Neural cell (in vitro differentiated cells): ENCODE results near the gene STAT3. TPM values are rescaled to one million over a fixed set of nuclear protein-coding genes. Genes with fewer than 3 reads are reported as not detected.

ENCODE experiments used
- H2AFZ ChIP-seq: fragments of 200-600, 300-800 bp; sonication (generic), shearing (Covaris generic); 2 replicates; pipeline ENCODE4 v1.6.0; 2014; ENCODE audit warnings: low read depth, mild to moderate bottlenecking, antibody characterized with exemption, low read length, moderate library complexity
- H3F3A ChIP-seq: fragments of 200-600 bp; shearing (Covaris generic); 2 replicates; pipeline ENCODE4 v1.6.1; 2016; ENCODE audit warnings: mild to moderate bottlenecking, moderate library complexity, mixed read lengths, antibody characterized with exemption, low read length; ENCODE audit not compliant: insufficient read depth, poor library complexity, severe bottlenecking
- H3K27ac ChIP-seq: fragments of 200-600, 300-800 bp; sonication (generic), shearing (Covaris generic); 2 replicates; pipeline ENCODE4 v1.5.1; 2014; ENCODE audit warnings: mild to moderate bottlenecking, low read length, moderate library complexity
- H3K27me3 ChIP-seq: fragments of 300-800, 200-600 bp; sonication (generic), shearing (Covaris generic); 2 replicates; pipeline ENCODE4 v1.6.0; 2014; ENCODE audit warnings: mild to moderate bottlenecking, low read depth, low read length, moderate library complexity; ENCODE audit not compliant: insufficient read depth
- H3K36me3 ChIP-seq: fragments of 300-800, 200-600 bp; sonication (generic), shearing (Covaris generic); 2 replicates; pipeline ENCODE4 v1.5.1; 2014; ENCODE audit warnings: mild to moderate bottlenecking, antibody characterized with exemption, low read length, moderate library complexity; ENCODE audit not compliant: insufficient read depth
- H3K4me2 ChIP-seq: fragments of 300-800, 200-600 bp; sonication (generic), shearing (Covaris generic); 2 replicates; pipeline ENCODE4 v1.6.0; 2014; ENCODE audit warnings: mild to moderate bottlenecking, low read length
- H3K4me3 ChIP-seq: fragments of 300-800, 200-600 bp; sonication (generic), shearing (Covaris generic); 2 replicates; pipeline ENCODE4 v1.5.1; 2014; ENCODE audit warnings: mild to moderate bottlenecking, low read length, moderate library complexity
- H3K79me2 ChIP-seq: fragments of 200-600 bp; shearing (Covaris generic); replicated peaks from 2 replicates; pipeline ENCODE4 v1.6.0; 2014; ENCODE audit warnings: mild to moderate bottlenecking, low read length, moderate library complexity; ENCODE audit not compliant: insufficient read depth
- H3K9ac ChIP-seq: fragments of 300-800, 200-600 bp; sonication (generic), shearing (Covaris generic); 2 replicates; pipeline ENCODE4 v1.6.1; 2016; ENCODE audit warnings: mild to moderate bottlenecking, low read length, mixed read lengths
- H3K9me2 ChIP-seq: fragments of 200-600 bp; shearing (Covaris generic); 2 replicates; pipeline ENCODE4 v1.6.1; 2016; ENCODE audit warnings: mild to moderate bottlenecking, low read length, mixed read lengths; ENCODE audit not compliant: insufficient read depth
- H3K9me3 ChIP-seq: fragments of 200-600, 300-800 bp; sonication (generic), shearing (Covaris generic); 2 replicates; pipeline ENCODE4 v1.6.1; 2016; ENCODE audit warnings: mild to moderate bottlenecking, mixed run types, low read length, moderate library complexity, mixed read lengths
- H4K20me1 ChIP-seq: fragments of 200-600 bp; shearing (Covaris generic); 2 replicates; pipeline ENCODE4 v1.6.1; 2016; ENCODE audit warnings: mild to moderate bottlenecking, mixed run types; ENCODE audit not compliant: insufficient read depth
- CTCF ChIP-seq: fragments of 450-650 bp; IDR thresholded peaks from 2 replicates; pipeline ENCODE4 v1.5.1; 2014; ENCODE audit warnings: antibody characterized with exemption, mild to moderate bottlenecking, moderate library complexity; ENCODE audit not compliant: poor library complexity, severe bottlenecking
- EP300 ChIP-seq: fragments of 450-650 bp; conservative IDR thresholded peaks from 2 replicates; pipeline ENCODE4 v1.6.1; 2014; ENCODE audit warnings: antibody characterized with exemption, mild to moderate bottlenecking, moderate library complexity; ENCODE audit not compliant: poor library complexity, severe bottlenecking
- EZH2 ChIP-seq: fragments of 200-600, 300-800 bp; shearing (Covaris generic), sonication (generic); IDR thresholded peaks from 2 replicates; pipeline ENCODE4 v1.6.1; 2014; ENCODE audit warnings: antibody characterized with exemption, low read length, borderline replicate concordance, mild to moderate bottlenecking; ENCODE audit not compliant: insufficient read depth, poor library complexity, severe bottlenecking
- MXI1 ChIP-seq: fragments of 450-650 bp; conservative IDR thresholded peaks from 2 replicates; pipeline ENCODE4 v1.6.1; 2014; ENCODE audit warnings: antibody characterized with exemption, mild to moderate bottlenecking; ENCODE audit not compliant: poor library complexity, severe bottlenecking
- POLR2AphosphoS5 ChIP-seq: IDR thresholded peaks from 2 replicates; pipeline ENCODE4 v1.6.1; 2012
- RAD21 ChIP-seq: fragments of 450-650 bp; conservative IDR thresholded peaks from 2 replicates; pipeline ENCODE4 v1.6.1; 2014; ENCODE audit warnings: antibody characterized with exemption, mild to moderate bottlenecking, moderate library complexity
- SMC3 ChIP-seq: fragments of 450-650 bp; conservative IDR thresholded peaks from 2 replicates; pipeline ENCODE4 v1.6.1; 2014; ENCODE audit warnings: antibody characterized with exemption, mild to moderate bottlenecking, moderate library complexity; ENCODE audit not compliant: poor library complexity
- TAF1 ChIP-seq: IDR thresholded peaks from 2 replicates; pipeline ENCODE4 v1.6.1; 2012; ENCODE audit warnings: low read depth
- polyA plus RNA-seq: library from polyadenylated mRNA; depleted of rRNA; stranded (reverse); fragments of >200 nt; gene quantifications from 2 replicates; pipeline ENCODE4 v1.2.3, GENCODE V29; 2014
- TF ChIP-seq, protein P1 (sequence below): IDR thresholded peaks from 2 replicates; pipeline ENCODE4 v1.6.1; 2012; ENCODE audit warnings: borderline replicate concordance

The STAT3 gene
- polyA plus RNA-seq, 1 donor from 2014 or later: 24.2 TPM

- no peaks in the 10 kb centered on the region for H3F3A ChIP-seq
- no peaks in the 10 kb centered on the region for H3K9me3 ChIP-seq
- TF ChIP-seq, protein P1, sequence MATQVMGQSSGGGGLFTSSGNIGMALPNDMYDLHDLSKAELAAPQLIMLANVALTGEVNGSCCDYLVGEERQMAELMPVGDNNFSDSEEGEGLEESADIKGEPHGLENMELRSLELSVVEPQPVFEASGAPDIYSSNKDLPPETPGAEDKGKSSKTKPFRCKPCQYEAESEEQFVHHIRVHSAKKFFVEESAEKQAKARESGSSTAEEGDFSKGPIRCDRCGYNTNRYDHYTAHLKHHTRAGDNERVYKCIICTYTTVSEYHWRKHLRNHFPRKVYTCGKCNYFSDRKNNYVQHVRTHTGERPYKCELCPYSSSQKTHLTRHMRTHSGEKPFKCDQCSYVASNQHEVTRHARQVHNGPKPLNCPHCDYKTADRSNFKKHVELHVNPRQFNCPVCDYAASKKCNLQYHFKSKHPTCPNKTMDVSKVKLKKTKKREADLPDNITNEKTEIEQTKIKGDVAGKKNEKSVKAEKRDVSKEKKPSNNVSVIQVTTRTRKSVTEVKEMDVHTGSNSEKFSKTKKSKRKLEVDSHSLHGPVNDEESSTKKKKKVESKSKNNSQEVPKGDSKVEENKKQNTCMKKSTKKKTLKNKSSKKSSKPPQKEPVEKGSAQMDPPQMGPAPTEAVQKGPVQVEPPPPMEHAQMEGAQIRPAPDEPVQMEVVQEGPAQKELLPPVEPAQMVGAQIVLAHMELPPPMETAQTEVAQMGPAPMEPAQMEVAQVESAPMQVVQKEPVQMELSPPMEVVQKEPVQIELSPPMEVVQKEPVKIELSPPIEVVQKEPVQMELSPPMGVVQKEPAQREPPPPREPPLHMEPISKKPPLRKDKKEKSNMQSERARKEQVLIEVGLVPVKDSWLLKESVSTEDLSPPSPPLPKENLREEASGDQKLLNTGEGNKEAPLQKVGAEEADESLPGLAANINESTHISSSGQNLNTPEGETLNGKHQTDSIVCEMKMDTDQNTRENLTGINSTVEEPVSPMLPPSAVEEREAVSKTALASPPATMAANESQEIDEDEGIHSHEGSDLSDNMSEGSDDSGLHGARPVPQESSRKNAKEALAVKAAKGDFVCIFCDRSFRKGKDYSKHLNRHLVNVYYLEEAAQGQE: no peak
- no peak for TF ChIP-seq EZH2
- no peak for TF ChIP-seq EP300
- no peak for TF ChIP-seq MXI1
- no peak for TF ChIP-seq TAF1
- no peak for TF ChIP-seq RAD21
- TF ChIP-seq CTCF: no peak
- no peak for TF ChIP-seq POLR2AphosphoS5
- TF ChIP-seq SMC3: no peak
- no peaks in the 10 kb centered on the region for H4K20me1 ChIP-seq
- H3K27ac ChIP-seq: no peak overlapping the region
- no peak overlapping the region for H3K9ac ChIP-seq
- no peak overlapping the region for H3K4me2 ChIP-seq
- peaks cover 40% of the 10 kb centered on the region for H3K27me3 ChIP-seq
- no peaks in the 10 kb centered on the region for H3K36me3 ChIP-seq
- no peaks in the 10 kb centered on the region for H3K79me2 ChIP-seq
- no peak overlapping the region for H2AFZ ChIP-seq
- H3K4me3 ChIP-seq: no peak overlapping the region
- H3K9me2 ChIP-seq: no peaks in the 10 kb centered on the region
Measured at GRCh38 chr17:42289611-42290181, 98.5 kb downstream of the STAT3 start.

DNA sequence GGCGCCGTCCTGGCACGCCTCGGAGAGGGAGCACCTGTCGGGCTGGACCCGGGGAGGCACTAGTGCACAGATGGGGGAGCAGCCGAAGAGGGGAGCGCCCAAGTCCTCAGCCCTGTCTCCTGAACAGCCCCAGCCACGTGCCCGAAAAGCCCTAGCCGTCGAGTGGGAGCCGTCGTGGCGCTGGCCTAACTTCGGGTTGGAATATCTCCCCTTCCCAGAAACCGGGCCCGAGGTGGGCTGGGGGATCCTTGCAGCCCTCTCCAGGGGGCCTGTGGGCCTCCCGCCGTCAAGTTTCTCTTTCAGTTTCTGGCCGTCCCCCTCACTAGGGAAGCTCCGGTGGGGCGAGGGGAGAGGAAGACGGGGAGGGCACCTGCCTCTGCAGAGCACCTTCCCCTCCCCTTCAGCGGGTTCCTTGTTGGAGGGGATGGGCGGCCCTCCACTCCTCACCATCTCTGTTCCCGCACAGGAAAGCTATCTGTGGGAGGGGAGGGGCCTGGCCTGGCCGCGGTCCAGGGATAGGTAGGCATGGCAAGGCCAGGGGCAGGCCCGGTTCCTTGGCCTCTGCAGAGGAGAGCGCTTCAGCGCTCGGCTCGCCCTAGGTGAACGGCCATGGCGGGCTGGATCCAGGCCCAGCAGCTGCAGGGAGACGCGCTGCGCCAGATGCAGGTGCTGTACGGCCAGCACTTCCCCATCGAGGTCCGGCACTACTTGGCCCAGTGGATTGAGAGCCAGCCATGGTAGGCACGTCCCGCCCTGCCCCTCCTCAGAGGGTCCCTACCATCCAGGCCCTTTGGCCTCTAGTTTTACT is 99.2 kb downstream of the STAT3 start:
- no peaks in the 10 kb centered on the region for H3K79me2 ChIP-seq
- H3K27ac ChIP-seq: no peak overlapping the region
- H3K36me3 ChIP-seq: no peaks in the 10 kb centered on the region
- H2AFZ ChIP-seq: no peak overlapping the region
- no peaks in the 10 kb centered on the region for H4K20me1 ChIP-seq
- no peaks in the 10 kb centered on the region for H3K9me2 ChIP-seq
- no peaks in the 10 kb centered on the region for H3K9me3 ChIP-seq
- H3F3A ChIP-seq: no peaks in the 10 kb centered on the region
- no peak overlapping the region for H3K4me3 ChIP-seq
- no peak overlapping the region for H3K4me2 ChIP-seq
- no peak overlapping the region for H3K9ac ChIP-seq
- TF ChIP-seq POLR2AphosphoS5 (no peak), EP300 (no peak), EZH2 (no peak), RAD21 (no peak), TAF1 (no peak), MXI1 (no peak), SMC3 (no peak), CTCF (no peak)
- TF ChIP-seq, protein P1: no peak
- H3K27me3 ChIP-seq: peaks cover 40% of the 10 kb centered on the region
